ENCODE results near the gene ZGPAT.
"Not testable (repeated sequence)": the region's sequence is repeated elsewhere in the genome, so short reads cannot be mapped to it uniquely, and the experiment has no call there.

ZGPAT gene

GRCh38 chr20:63765082-63765873 lies 57.4 kb downstream of the ZGPAT start:
- no peak for DNase-seq (ENCODE audit: low spot score)

GRCh38 chr20:63765902-63766301 lies 58.1 kb downstream of the ZGPAT start:
- DNase-seq (ENCODE audit: low spot score) = no peak

GRCh38 chr20:63766695-63767426 lies 59.0 kb downstream of the ZGPAT start:
- no peak for DNase-seq (ENCODE audit: low spot score)

GRCh38 chr20:63767456-63767855 lies 59.6 kb downstream of the ZGPAT start:
- no peak for DNase-seq (ENCODE audit: low spot score)

GRCh38 chr20:63767886-63768285 lies 60.0 kb downstream of the ZGPAT start:
- no peak for DNase-seq (ENCODE audit: low spot score)

- no peak for DNase-seq (ENCODE audit: low spot score)
Measured at GRCh38 chr20:63768591-63769515, 61.0 kb downstream of the ZGPAT start.

GRCh38 chr20:63769891-63770474 lies 62.1 kb downstream of the ZGPAT start:
- DNase-seq (ENCODE audit: low spot score) = no peak

GRCh38 chr20:63771046-63771707 lies 63.3 kb downstream of the ZGPAT start:
- DNase-seq (ENCODE audit: low spot score) = no peak

GRCh38 chr20:63772781-63773518 lies 65.1 kb downstream of the ZGPAT start:
- no peak for DNase-seq (ENCODE audit: low spot score)

- DNase-seq (ENCODE audit: low spot score) = no peak
Measured at GRCh38 chr20:63773571-63774241, 65.9 kb downstream of the ZGPAT start.

GRCh38 chr20:63774306-63774705 lies 66.5 kb downstream of the ZGPAT start:
- no peak for DNase-seq (ENCODE audit: low spot score)

- no peak for DNase-seq (ENCODE audit: low spot score)
Measured at GRCh38 chr20:63775096-63775978, 67.5 kb downstream of the ZGPAT start.

- not testable (repeated sequence) for DNase-seq (ENCODE audit: low spot score)
Measured at GRCh38 chr20:63776875-63777274, 69.0 kb downstream of the ZGPAT start.

GRCh38 chr20:63777614-63778013 lies 69.8 kb downstream of the ZGPAT start:
- no peak for DNase-seq (ENCODE audit: low spot score)

GRCh38 chr20:63778034-63778752 lies 70.4 kb downstream of the ZGPAT start:
- peak; percentile 51 for DNase-seq (ENCODE audit: low spot score)

- no peak for DNase-seq (ENCODE audit: low spot score)
Measured at GRCh38 chr20:63778857-63779256, 71.0 kb downstream of the ZGPAT start.

- no peak for DNase-seq (ENCODE audit: low spot score)
Measured at GRCh38 chr20:63781181-63781580, 73.3 kb downstream of the ZGPAT start.

GRCh38 chr20:63782051-63782471 lies 74.2 kb downstream of the ZGPAT start:
- DNase-seq (ENCODE audit: low spot score) = no peak
